Measurements from ENCODE around the gene RASD1. TPM values are rescaled to one million over a fixed set of nuclear protein-coding genes. Genes with fewer than 3 reads are reported as not detected.
A peak's percentile ranks its signal among the peaks of the same experiment; 100 is the strongest.

The RASD1 gene
- total RNA-seq, 1 experiment from 2014 or later = 0.30 TPM

GRCh38 chr17:17445925-17446665, 50.1 kb downstream of the RASD1 start:
- ChIA-PET POLR2A (interaction anchor here (1.1 kb wide), 1 partner anchor 10 kb away, joined by 3 read pairs; no protein-coding TSS in a partner anchor), RAD21 (ENCODE audit: low non-redundant PET in 1 of 2, low total read pairs in 2 of 2, uncharacterized antibody in 2 of 2, unreplicated experiment in 2 of 2) (interaction anchor here in 1 of 2 experiments (0.6 kb wide), 1 partner anchor 145 kb away, joined by 4 read pairs; the partner anchor contains the start of gene PEMT), CTCF (no interaction called here)
- no TSS peak for BruUV-seq (replicated peaks)
- DNase-seq (ENCODE audit: low read depth, low spot score) = peak; percentile 76
- Histone ChIP-seq H3K36me3 (ENCODE audit: control insufficient read depth in 1 of 2, insufficient read depth in 2 of 2, low read length in 2 of 2) (no peaks in the 10 kb centered on the region), H3K9me2 (ENCODE audit: insufficient read depth) (no peaks in the 10 kb centered on the region), H3K79me2 (ENCODE audit: insufficient read depth, low read length) (no peaks in the 10 kb centered on the region), H2AFZ (ENCODE audit: low read depth, low read length, poor library complexity, severe bottlenecking) (peak overlapping the region; percentile 93), H3K4me1 (ENCODE audit: control insufficient read depth in 1 of 2, insufficient read depth in 2 of 2, low read length in 2 of 2) (peaks cover 24 to 25% of the 10 kb centered on the region in 2 experiments), H3K9ac (ENCODE audit: low read length) (no peak overlapping the region), H4K20me1 (ENCODE audit: insufficient read depth) (no peaks in the 10 kb centered on the region), H3K9me3 (ENCODE audit: control insufficient read depth in 1 of 2, insufficient read depth in 1 of 2, low read depth in 1 of 2, low read length in 2 of 2) (no peaks in the 10 kb centered on the region; a peak in 1 of 4 replicates), H3K27ac (ENCODE audit: low read depth, low read length) (peak overlapping the region; percentile 27), H3K4me2 (ENCODE audit: low read length) (peak overlapping the region; percentile 65), H3K27me3 (ENCODE audit: insufficient read depth, low read length) (0 out of 2 replicates have a peak, but pooled peaks cover 6% of the 10 kb centered on the region), H3K4me3 (replicated peaks in 1 of 2; ENCODE audit: low read depth in 1 of 2, low read length in 2 of 2) (0 out of 4 replicates have a peak overlapping the region, but pooled peaks of 1 of the 2 experiments have one; percentile 7)
- ATAC-seq = peak; percentile 86
- intact Hi-C loops (cut with micrococcal nuclease) = no loop called here
- TF ChIP-seq FOSL1 (IDR thresholded peaks at IDR 0.05; ENCODE audit: low read depth) = no peak
- peak; percentile 44; the same call in 1 of the 2 replicates for TF ChIP-seq ATF3 (IDR thresholded peaks at IDR 0.05)
- no peak; the same call in 1 of the 2 replicates for TF ChIP-seq RAD21 (IDR thresholded peaks at IDR 0.05; ENCODE audit: low read depth)
- TF ChIP-seq JUND (IDR thresholded peaks at IDR 0.05) = no peak; the same call in none of the 2 replicates
- TF ChIP-seq, protein P1, sequence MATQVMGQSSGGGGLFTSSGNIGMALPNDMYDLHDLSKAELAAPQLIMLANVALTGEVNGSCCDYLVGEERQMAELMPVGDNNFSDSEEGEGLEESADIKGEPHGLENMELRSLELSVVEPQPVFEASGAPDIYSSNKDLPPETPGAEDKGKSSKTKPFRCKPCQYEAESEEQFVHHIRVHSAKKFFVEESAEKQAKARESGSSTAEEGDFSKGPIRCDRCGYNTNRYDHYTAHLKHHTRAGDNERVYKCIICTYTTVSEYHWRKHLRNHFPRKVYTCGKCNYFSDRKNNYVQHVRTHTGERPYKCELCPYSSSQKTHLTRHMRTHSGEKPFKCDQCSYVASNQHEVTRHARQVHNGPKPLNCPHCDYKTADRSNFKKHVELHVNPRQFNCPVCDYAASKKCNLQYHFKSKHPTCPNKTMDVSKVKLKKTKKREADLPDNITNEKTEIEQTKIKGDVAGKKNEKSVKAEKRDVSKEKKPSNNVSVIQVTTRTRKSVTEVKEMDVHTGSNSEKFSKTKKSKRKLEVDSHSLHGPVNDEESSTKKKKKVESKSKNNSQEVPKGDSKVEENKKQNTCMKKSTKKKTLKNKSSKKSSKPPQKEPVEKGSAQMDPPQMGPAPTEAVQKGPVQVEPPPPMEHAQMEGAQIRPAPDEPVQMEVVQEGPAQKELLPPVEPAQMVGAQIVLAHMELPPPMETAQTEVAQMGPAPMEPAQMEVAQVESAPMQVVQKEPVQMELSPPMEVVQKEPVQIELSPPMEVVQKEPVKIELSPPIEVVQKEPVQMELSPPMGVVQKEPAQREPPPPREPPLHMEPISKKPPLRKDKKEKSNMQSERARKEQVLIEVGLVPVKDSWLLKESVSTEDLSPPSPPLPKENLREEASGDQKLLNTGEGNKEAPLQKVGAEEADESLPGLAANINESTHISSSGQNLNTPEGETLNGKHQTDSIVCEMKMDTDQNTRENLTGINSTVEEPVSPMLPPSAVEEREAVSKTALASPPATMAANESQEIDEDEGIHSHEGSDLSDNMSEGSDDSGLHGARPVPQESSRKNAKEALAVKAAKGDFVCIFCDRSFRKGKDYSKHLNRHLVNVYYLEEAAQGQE (IDR thresholded peaks at IDR 0.05; ENCODE audit: low read depth) = no peak
- no peak for TF ChIP-seq YY1 (IDR thresholded peaks at IDR 0.05; ENCODE audit: extremely low read depth, insufficient replicate concordance, low read depth, low read length)
- TF ChIP-seq, protein P2, sequence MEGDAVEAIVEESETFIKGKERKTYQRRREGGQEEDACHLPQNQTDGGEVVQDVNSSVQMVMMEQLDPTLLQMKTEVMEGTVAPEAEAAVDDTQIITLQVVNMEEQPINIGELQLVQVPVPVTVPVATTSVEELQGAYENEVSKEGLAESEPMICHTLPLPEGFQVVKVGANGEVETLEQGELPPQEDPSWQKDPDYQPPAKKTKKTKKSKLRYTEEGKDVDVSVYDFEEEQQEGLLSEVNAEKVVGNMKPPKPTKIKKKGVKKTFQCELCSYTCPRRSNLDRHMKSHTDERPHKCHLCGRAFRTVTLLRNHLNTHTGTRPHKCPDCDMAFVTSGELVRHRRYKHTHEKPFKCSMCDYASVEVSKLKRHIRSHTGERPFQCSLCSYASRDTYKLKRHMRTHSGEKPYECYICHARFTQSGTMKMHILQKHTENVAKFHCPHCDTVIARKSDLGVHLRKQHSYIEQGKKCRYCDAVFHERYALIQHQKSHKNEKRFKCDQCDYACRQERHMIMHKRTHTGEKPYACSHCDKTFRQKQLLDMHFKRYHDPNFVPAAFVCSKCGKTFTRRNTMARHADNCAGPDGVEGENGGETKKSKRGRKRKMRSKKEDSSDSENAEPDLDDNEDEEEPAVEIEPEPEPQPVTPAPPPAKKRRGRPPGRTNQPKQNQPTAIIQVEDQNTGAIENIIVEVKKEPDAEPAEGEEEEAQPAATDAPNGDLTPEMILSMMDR (IDR thresholded peaks at IDR 0.05 in 2 of 3, conservative IDR thresholded peaks at IDR 0.05 in 1 of 3; ENCODE audit: borderline replicate concordance in 1 of 3, insufficient read depth in 1 of 3, low read depth in 2 of 3, low read length in 2 of 3) = no peak
- no peak for TF ChIP-seq EGR1 (IDR thresholded peaks at IDR 0.05; ENCODE audit: low read depth)
- no peak; the same call in 1 of the 2 replicates for TF ChIP-seq ELF1 (IDR thresholded peaks at IDR 0.05; ENCODE audit: borderline replicate concordance, low read depth)
- TF ChIP-seq SP1 (IDR thresholded peaks at IDR 0.05; ENCODE audit: low read depth) = peak; percentile 66
- TF ChIP-seq EZH2 (IDR thresholded peaks at IDR 0.05) = no peak
- TF ChIP-seq ZBTB33 (IDR thresholded peaks at IDR 0.05; ENCODE audit: extremely low read depth, insufficient replicate concordance, low read length) = no peak
- no peak for TF ChIP-seq TCF7L2 (IDR thresholded peaks at IDR 0.05; ENCODE audit: borderline replicate concordance, extremely low read depth, insufficient read depth, insufficient read length)
- TF ChIP-seq, protein P3, sequence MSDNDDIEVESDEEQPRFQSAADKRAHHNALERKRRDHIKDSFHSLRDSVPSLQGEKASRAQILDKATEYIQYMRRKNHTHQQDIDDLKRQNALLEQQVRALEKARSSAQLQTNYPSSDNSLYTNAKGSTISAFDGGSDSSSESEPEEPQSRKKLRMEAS (IDR thresholded peaks at IDR 0.05) = no peak
- no peak for TF ChIP-seq CBX3 (IDR thresholded peaks at IDR 0.05; ENCODE audit: low read depth)
- no peak for TF ChIP-seq POLR2A (IDR thresholded peaks at IDR 0.05; ENCODE audit: borderline replicate concordance, extremely low read depth, insufficient read depth, insufficient read length)
- no peak for TF ChIP-seq ZNF274 (IDR thresholded peaks at IDR 0.05; ENCODE audit: low read depth, low read length)
- peak; percentile 64; the same call in 1 of the 2 replicates for TF ChIP-seq CEBPB (IDR thresholded peaks at IDR 0.05; ENCODE audit: low read depth)

Measured in HCT116 (cell line).